Right lobe of liver (tissue), 6 donors: ENCODE measurements around the gene WDR19. TPM values are rescaled to one million over a fixed set of nuclear protein-coding genes. Genes with fewer than 3 reads are reported as not detected.
"Not testable (repeated sequence)": the region's sequence is repeated elsewhere in the genome, so short reads cannot be mapped to it uniquely, and the experiment has no call there.

ENCODE experiments used
- ATAC-seq, 4 donors: fragments of 200-7000 bp; cut with Tn5 transposase; one replicate each; pipeline ENCODE4 v1.9.1; 2020; ENCODE audit warnings: mild to moderate bottlenecking in 4 of 4, moderate library complexity in 4 of 4
- DNase-seq, 3 donors: peaks; one replicate each; pipeline ENCODE4 v3.0.0-alpha.2; 2020
- H3K27ac ChIP-seq, 3 donors: fragments of 200-600 bp; one replicate each; pipeline ENCODE4 v1.8.0; 2022
- H3K27me3 ChIP-seq, 2 donors: fragments of 200-600 bp; one replicate each; pipeline ENCODE4 v1.8.0; 2022
- H3K36me3 ChIP-seq, 4 donors: fragments of 200-600 bp; sonication (generic) in 1 of 4; one replicate each; pipeline versions ENCODE4 v1.5.1 to v1.8.0; 2017 to 2022; ENCODE audit warnings: control low read depth in 1 of 4
- H3K4me1 ChIP-seq, 4 donors: fragments of 200-600 bp; sonication (generic) in 1 of 4; one replicate each; pipeline versions ENCODE4 v1.5.1 to v1.8.0; 2017 to 2022; ENCODE audit warnings: control low read depth in 1 of 4
- H3K4me3 ChIP-seq, 3 donors: fragments of 200-600 bp; one replicate each; pipeline ENCODE4 v1.8.0; 2022
- H3K9me3 ChIP-seq, 4 donors: fragments of 200-600 bp; sonication (generic) in 1 of 4; one replicate each; pipeline versions ENCODE4 v1.5.1 to v1.8.0; 2017 to 2022; ENCODE audit warnings: control low read depth in 1 of 4
- CTCF ChIP-seq, 4 donors: fragments of 200-600 bp in 3 of 4; fragments of 450-650 bp in 1 of 4; IDR thresholded peaks; one replicate each; pipeline versions ENCODE4 v1.5.1 to v1.8.0; 2016 to 2022; ENCODE audit warnings: antibody characterized with exemption in 4 of 4, mild to moderate bottlenecking in 2 of 4
- POLR2A ChIP-seq: fragments of 450-650 bp; IDR thresholded peaks from one replicate; pipeline ENCODE4 v1.6.1; 2017; ENCODE audit warnings: antibody characterized with exemption, mild to moderate bottlenecking
- WGBS: methylation state at CpG from one replicate; pipeline ENCODE4 v1.1.6; 2018; ENCODE audit warnings: low coverage, low lambda C conversion rate; ENCODE audit not compliant: insufficient coverage; ENCODE audit errors: missing lambda C conversion rate; 5-methylcytosine and 5-hydroxymethylcytosine counted together
- intact Hi-C, 2 donors: fragments of 100-400 bp; cut with DNase I; formaldehyde crosslinking; loops; one replicate each; pipeline versions ENCODE4 v1.11.2 to v1.14.1; 2022
- total RNA-seq, 6 experiments: library from RNA; depleted of rRNA in 2 of 6; stranded (reverse); fragments of >200 nt in 2 of 6; fragmentation: NEBNext Ultra II Directional in 3 of 6; extraction: Animal tissue kit (Norgen Biotek cat#: 25700) in 3 of 6; gene quantifications; one replicate each; pipeline versions ENCODE4 v1.1.0 to v1.2.4, GENCODE V29; 2016 to 2023
- donor health status: DM: no; HTN: yes; CAD: no.
- donor health status: DM: no; HTN: no; CAD: no.
- donor health status: DM: no; HTN: no; CAD: no.
- donor health status: DM: no; HTN: yes; CAD: no.
- donor health status: DM: no; HTN: yes; CAD: no.

The WDR19 gene
- total RNA-seq, 6 experiments from 2014 or later: 11.4 to 22.2 (median 16.9) TPM

GRCh38 chr4:39170301-39170700 lies 12.0 kb upstream of the WDR19 start:
- Histone ChIP-seq H3K27ac (no peak overlapping the region), H3K4me1 (no peaks in the 10 kb centered on the region), H3K9me3 (no peaks in the 10 kb centered on the region), H3K27me3 (no peaks in the 10 kb centered on the region), H3K36me3 (no peaks in the 10 kb centered on the region), H3K4me3 (no peak overlapping the region)
- DNase-seq: no peak
- TF ChIP-seq POLR2A: no peak
- no peak for TF ChIP-seq CTCF (IDR thresholded peaks at IDR 0.05)
- ATAC-seq: no peak
- WGBS: 91% methylated on average over 12 of the region's 12 CpGs
- intact Hi-C loops: no loop called here

- intact Hi-C loops: no loop called here
- H3K27me3 ChIP-seq: no peaks in the 10 kb centered on the region
- H3K4me1 ChIP-seq: peaks cover 0 to 12% (median 0%) of the 10 kb centered on the region in 4 donors
- H3K9me3 ChIP-seq: no peaks in the 10 kb centered on the region
- DNase-seq (no peak), ATAC-seq (no peak)
- no peak overlapping the region for H3K4me3 ChIP-seq
- TF ChIP-seq CTCF (IDR thresholded peaks at IDR 0.05) (no peak), POLR2A (no peak)
- H3K27ac ChIP-seq: no peak overlapping the region
- H3K36me3 ChIP-seq: no peaks in the 10 kb centered on the region
These were observed 3.6 kb upstream of the WDR19 start for GRCh38 chr4:39178706-39179105.

- ATAC-seq (no peak), DNase-seq (no peak)
- Histone ChIP-seq H3K27me3 (no peaks in the 10 kb centered on the region), H3K27ac (no peak overlapping the region), H3K9me3 (no peaks in the 10 kb centered on the region), H3K4me1 (peaks cover 0 to 13% (median 0%) of the 10 kb centered on the region in 4 donors), H3K36me3 (no peaks in the 10 kb centered on the region), H3K4me3 (no peak overlapping the region)
- TF ChIP-seq POLR2A (no peak), CTCF (IDR thresholded peaks at IDR 0.05) (no peak)
- intact Hi-C loops: no loop called here
- 59% methylated on average over 3 of the region's 3 CpGs for WGBS
These were observed 2.6 kb upstream of the WDR19 start for GRCh38 chr4:39179681-39180080.

GRCh38 chr4:39180629-39181028 lies 1.7 kb upstream of the WDR19 start:
- intact Hi-C loops, DNase-seq, H3K9me3 ChIP-seq: not testable (repeated sequence)

GRCh38 chr4:39181520-39181904 lies 817 bp upstream of the WDR19 start:
- Histone ChIP-seq H3K4me1 (peaks cover 0 to 13% (median 0%) of the 10 kb centered on the region in 4 donors), H3K9me3 (no peaks in the 10 kb centered on the region), H3K4me3 (peak overlapping the region; percentile 22 to 78 (median 39)), H3K27ac (peak overlapping the region; percentile 30 to 56 (median 52)), H3K36me3 (peaks cover 0 to under 1% (median 0%) of the 10 kb centered on the region in 4 donors), H3K27me3 (no peaks in the 10 kb centered on the region)
- WGBS: 70% methylated on average over 9 of the region's 9 CpGs
- DNase-seq: no peak
- TF ChIP-seq POLR2A: no peak
- TF ChIP-seq CTCF (IDR thresholded peaks at IDR 0.05): no peak
- no peak for ATAC-seq
- intact Hi-C loops: no loop called here

More at GRCh38 chr4:39180629-39181028, 1.7 kb upstream of the WDR19 start:
- H3K4me3 ChIP-seq, ATAC-seq, H3K36me3 ChIP-seq, H3K27ac ChIP-seq, H3K27me3 ChIP-seq: not testable (repeated sequence)
- 97% methylated on average over 17 of the region's 17 CpGs for WGBS
- peaks cover 0 to 13% (median 0%) of the 10 kb centered on the region in 4 donors for H3K4me1 ChIP-seq
